Kidney epithelial cell (primary cell): ENCODE measurements around the gene CNBD2. TPM values are rescaled to one million over a fixed set of nuclear protein-coding genes. Genes with fewer than 3 reads are reported as not detected.

Experiments used
- total RNA-seq: library from RNA; depleted of rRNA; stranded (reverse); fragments of >200 nt; gene quantifications from 2 replicates; pipeline ENCODE4 v1.2.3, GENCODE V29; 2015

CNBD2 gene
- total RNA-seq, 1 donor from 2014 or later, result 5.6 TPM

Other genes with a start within 250 kb of the CNBD2 start
- 204 and 224 TPM in 2 replicates for gene RBM39, start 226.3 kb upstream of the CNBD2 start, total RNA-seq
- gene PHF20, start 196.6 kb upstream of the CNBD2 start, total RNA-seq, result 34.5 and 39.0 TPM in 2 replicates
- 119 and 153 TPM in 2 replicates for gene SCAND1, start 14.1 kb upstream of the CNBD2 start, total RNA-seq
- gene EPB41L1, start 186.2 kb downstream of the CNBD2 start, total RNA-seq, result 25.0 and 28.0 TPM in 2 replicates